ENCODE results near the gene SYCP3. TPM values are rescaled to one million over a fixed set of nuclear protein-coding genes. Genes with fewer than 3 reads are reported as not detected.
"Not testable (repeated sequence)": the region's sequence is repeated elsewhere in the genome, so short reads cannot be mapped to it uniquely, and the experiment has no call there.

SYCP3 gene
- total RNA-seq, 4 donors from 2014 or later: not detected

- no peak for TF ChIP-seq CTCF (IDR thresholded peaks at IDR 0.05)
- no peak for TF ChIP-seq POLR2A (IDR thresholded peaks at IDR 0.05)
Measured at GRCh38 chr12:101690544-101691098, 48.6 kb downstream of the SYCP3 start.

GRCh38 chr12:101686176-101686575, 53.1 kb downstream of the SYCP3 start:
- no peak overlapping the region for H3K4me3 ChIP-seq
- no peak for TF ChIP-seq CTCF (IDR thresholded peaks at IDR 0.05)
- no peak for TF ChIP-seq POLR2A (IDR thresholded peaks at IDR 0.05)
- H3K27ac ChIP-seq: no peak overlapping the region
- DNase-seq: no peak
- H3K4me1 ChIP-seq: peaks cover 0 to 4% (median 0%) of the 10 kb centered on the region in 4 donors
- H3K36me3 ChIP-seq: no peaks in the 10 kb centered on the region
- H3K9me3 ChIP-seq: no peaks in the 10 kb centered on the region
- no peaks in the 10 kb centered on the region for H3K27me3 ChIP-seq

More at GRCh38 chr12:101690544-101691098, 48.6 kb downstream of the SYCP3 start:
- no peak for DNase-seq
- Histone ChIP-seq H3K9me3 (no peaks in the 10 kb centered on the region), H3K27ac (peak overlapping the region in 2 of 4 donors; percentile 5 to 72), H3K4me3 (no peak overlapping the region), H3K4me1 (peaks cover 0 to 14% (median 0%) of the 10 kb centered on the region in 4 donors), H3K27me3 (no peaks in the 10 kb centered on the region), H3K36me3 (no peaks in the 10 kb centered on the region)

DNA sequence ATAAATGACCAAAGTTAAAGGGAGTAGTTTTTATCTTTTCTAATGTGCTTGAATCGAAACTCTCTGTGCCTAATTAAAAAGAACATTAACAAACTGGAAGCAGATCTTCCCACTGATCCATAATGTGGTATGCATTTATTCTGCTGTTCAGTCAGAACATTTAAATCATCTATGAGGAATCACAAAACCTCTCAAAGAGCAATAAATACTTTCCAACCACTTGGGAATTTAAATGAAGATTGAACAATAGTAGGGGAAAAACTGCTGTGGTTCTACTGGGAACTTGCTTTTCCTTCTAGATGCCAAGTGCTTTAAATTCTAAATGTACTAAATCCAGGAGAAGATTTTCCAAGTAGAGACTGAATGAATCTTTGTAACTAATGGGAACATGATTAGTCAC, 54.2 kb downstream of the SYCP3 start:
- H3K27me3 ChIP-seq: no peaks in the 10 kb centered on the region
- no peaks in the 10 kb centered on the region for H3K9me3 ChIP-seq
- H3K36me3 ChIP-seq: no peaks in the 10 kb centered on the region
- TF ChIP-seq CTCF (IDR thresholded peaks at IDR 0.05) (no peak), POLR2A (IDR thresholded peaks at IDR 0.05) (no peak)
- H3K4me1 ChIP-seq: no peaks in the 10 kb centered on the region
- DNase-seq: no peak
- H3K4me3 ChIP-seq: no peak overlapping the region
- H3K27ac ChIP-seq: no peak overlapping the region

DNA sequence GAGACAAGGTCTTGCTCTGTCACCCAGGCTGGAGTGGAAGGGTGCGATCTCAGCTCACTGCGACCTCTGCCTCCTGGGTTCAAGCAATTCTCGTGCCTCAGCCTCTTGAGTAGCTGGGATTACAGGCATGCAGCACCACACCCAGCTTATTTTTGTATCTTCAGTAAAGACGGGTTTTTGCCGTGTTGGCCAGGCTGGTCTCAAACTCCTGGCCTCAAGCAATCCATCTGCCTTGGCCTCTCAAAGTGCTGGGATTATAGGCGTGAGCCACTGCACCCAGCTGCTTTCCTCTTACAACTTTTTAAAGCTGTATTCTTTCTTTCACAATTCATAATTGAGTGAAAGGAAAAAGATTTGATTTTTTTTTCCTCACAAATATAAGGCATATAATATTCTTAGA, 57.6 kb downstream of the SYCP3 start:
- not testable (repeated sequence) for H3K9me3 ChIP-seq, H3K4me1 ChIP-seq, H3K27me3 ChIP-seq, H3K27ac ChIP-seq, H3K4me3 ChIP-seq, H3K36me3 ChIP-seq, DNase-seq

GRCh38 chr12:101680647-101681046, 58.6 kb downstream of the SYCP3 start:
- H3K4me3 ChIP-seq: no peak overlapping the region
- no peak for TF ChIP-seq POLR2A (IDR thresholded peaks at IDR 0.05)
- TF ChIP-seq CTCF (IDR thresholded peaks at IDR 0.05): no peak
- no peaks in the 10 kb centered on the region for H3K36me3 ChIP-seq
- no peaks in the 10 kb centered on the region for H3K4me1 ChIP-seq
- no peak for DNase-seq
- H3K27ac ChIP-seq: no peak overlapping the region
- no peaks in the 10 kb centered on the region for H3K9me3 ChIP-seq
- no peaks in the 10 kb centered on the region for H3K27me3 ChIP-seq

GRCh38 chr12:101680240-101680639, 59.0 kb downstream of the SYCP3 start:
- Histone ChIP-seq H3K4me1 (no peaks in the 10 kb centered on the region), H3K9me3 (no peaks in the 10 kb centered on the region), H3K27ac (peak overlapping the region in 1 of 4 donors; percentile 8), H3K36me3 (no peaks in the 10 kb centered on the region), H3K4me3 (no peak overlapping the region), H3K27me3 (no peaks in the 10 kb centered on the region)
- no peak for DNase-seq
- no peak for TF ChIP-seq POLR2A (IDR thresholded peaks at IDR 0.05)
- no peak for TF ChIP-seq CTCF (IDR thresholded peaks at IDR 0.05)

Small RNA genes lying within 50 kb of the gene (small RNA-seq; reads per million reads assigned to genes)
- gene RNA5SP368 (0 reads per million in 2 donors), gene RNU6-101P (0 reads per million in 2 donors), gene RNY1P16 (0 reads per million in 2 donors)

Other genes with a start within 250 kb of the SYCP3 start
- gene MYBPC1, start 144.5 kb downstream of the SYCP3 start, total RNA-seq: 100 to 1,000 TPM in 1 of 4 donors, 10 to 100 TPM in 2, not detected in 1; 19.4 to 141 (median 63.9) TPM
- 100 to 1,000 TPM in 3 of 4 donors, 10 to 100 TPM in 1; 78.4 to 471 (median 359) TPM for gene CHPT1, start 41.8 kb downstream of the SYCP3 start, total RNA-seq
- gene GNPTAB, start 91.5 kb upstream of the SYCP3 start, total RNA-seq: 10 to 100 TPM; 27.1 to 91.6 (median 31.3) TPM
- 1 to 10 TPM; 3.2 to 7.4 (median 5.7) TPM for gene DRAM1, start 138.1 kb upstream of the SYCP3 start, total RNA-seq